BLaER1 treated with 17β-estradiol and CSF1 and Interleukin-3, amounts not matched to agents 10 nM and 100 nM (cell line): ENCODE data around the gene URB1.
A peak's percentile ranks its signal among the peaks of the same experiment; 100 is the strongest.
"Not testable (repeated sequence)": the region's sequence is repeated elsewhere in the genome, so short reads cannot be mapped to it uniquely, and the experiment has no call there.

Experiments used
- H3K27ac ChIP-seq, 11 experiments: shearing (Covaris generic); formaldehyde crosslinking; 2 replicates each; pipeline ENCODE4 v1.8.1; 2022
- H3K27me3 ChIP-seq, 11 experiments: shearing (Covaris generic); formaldehyde crosslinking; 2 replicates each; pipeline ENCODE4 v1.8.1; 2022
- H3K36me3 ChIP-seq, 11 experiments: shearing (Covaris generic); formaldehyde crosslinking; 2 replicates each; pipeline ENCODE4 v1.8.1; 2022
- H3K4me1 ChIP-seq, 10 experiments: shearing (Covaris generic); formaldehyde crosslinking; 2 replicates each; pipeline ENCODE4 v1.8.1; 2022
- H3K4me2 ChIP-seq, 11 experiments: shearing (Covaris generic); formaldehyde crosslinking; 2 replicates each; pipeline ENCODE4 v1.8.1; 2022
- H3K4me3 ChIP-seq, 10 experiments: shearing (Covaris generic); formaldehyde crosslinking; 2 replicates each; pipeline ENCODE4 v1.8.1; 2022
- H3K9ac ChIP-seq, 11 experiments: shearing (Covaris generic); formaldehyde crosslinking; 2 replicates each; pipeline ENCODE4 v1.8.1; 2022
- H3K9me3 ChIP-seq, 11 experiments: shearing (Covaris generic); formaldehyde crosslinking; replicated peaks in 1 of 11; 2 replicates each; pipeline ENCODE4 v1.8.1; 2022
- H4K20me1 ChIP-seq, 11 experiments: shearing (Covaris generic); formaldehyde crosslinking; 2 replicates each; pipeline ENCODE4 v1.8.1; 2022
- Cebpa-rat ChIP-seq, 11 experiments: shearing (Covaris generic); IDR thresholded peaks; 2 replicates each; pipeline ENCODE4 v1.8.1; 2022

URB1 gene

GRCh38 chr21:32382108-32382644, 10.6 kb downstream of the URB1 start:
- no peak overlapping the region; a peak in 1 of 22 replicates for H3K9ac ChIP-seq
- H3K4me3 ChIP-seq: no peak overlapping the region
- peaks cover 87 to 100% (median 97%) of the 10 kb centered on the region in 11 experiments for H3K36me3 ChIP-seq
- peaks cover 0 to 100% (median 90%) of the 10 kb centered on the region in 11 experiments; a peak in 18 of 22 replicates for H4K20me1 ChIP-seq
- H3K4me1 ChIP-seq: no peaks in the 10 kb centered on the region; a peak in 2 of 20 replicates
- H3K27ac ChIP-seq: no peak overlapping the region
- H3K9me3 ChIP-seq: no peaks in the 10 kb centered on the region
- no peak overlapping the region for H3K4me2 ChIP-seq
- H3K27me3 ChIP-seq: no peaks in the 10 kb centered on the region
- TF ChIP-seq Cebpa-rat (IDR thresholded peaks at IDR 0.05): no peak

- Histone ChIP-seq H3K4me2 (no peak overlapping the region), H3K27ac (no peak overlapping the region), H3K9ac (no peak overlapping the region), H4K20me1 (peaks cover 0 to 100% (median 87%) of the 10 kb centered on the region in 11 experiments; a peak in 18 of 22 replicates), H3K27me3 (no peaks in the 10 kb centered on the region), H3K9me3 (no peaks in the 10 kb centered on the region), H3K36me3 (peaks cover 87 to 100% (median 98%) of the 10 kb centered on the region in 11 experiments), H3K4me3 (no peak overlapping the region), H3K4me1 (peaks cover 0 to 2% (median 0%) of the 10 kb centered on the region in 10 experiments; a peak in 2 of 20 replicates)
- no peak for TF ChIP-seq Cebpa-rat (IDR thresholded peaks at IDR 0.05)
Observed at GRCh38 chr21:32381571-32381970, 11.2 kb downstream of the URB1 start.

DNA sequence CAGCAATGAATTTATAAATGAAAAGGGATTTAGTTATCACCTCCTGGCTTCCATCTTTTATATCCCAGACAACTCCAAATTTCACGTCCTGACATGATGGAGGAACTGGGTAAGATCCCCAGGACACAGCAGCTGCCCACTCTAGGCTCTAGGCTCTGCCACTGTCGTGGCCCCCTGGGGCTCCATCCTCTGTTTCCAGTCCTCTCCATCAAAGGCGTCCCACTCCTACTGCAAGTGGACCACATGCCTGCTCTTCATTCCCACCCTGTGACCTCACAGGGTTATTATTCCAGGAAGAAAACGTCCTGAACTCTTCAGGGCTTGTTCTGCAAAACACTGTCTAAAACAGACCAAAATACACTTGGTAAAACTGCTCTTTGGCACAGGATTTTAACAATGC, 11.9 kb downstream of the URB1 start:
- H3K27me3 ChIP-seq: no peaks in the 10 kb centered on the region
- TF ChIP-seq Cebpa-rat (IDR thresholded peaks at IDR 0.05): no peak
- H3K27ac ChIP-seq: no peak overlapping the region
- no peaks in the 10 kb centered on the region for H3K9me3 ChIP-seq
- no peak overlapping the region for H3K4me2 ChIP-seq
- peaks cover 0 to 100% (median 80%) of the 10 kb centered on the region in 11 experiments; a peak in 18 of 22 replicates for H4K20me1 ChIP-seq
- H3K4me3 ChIP-seq: no peak overlapping the region
- no peak overlapping the region for H3K9ac ChIP-seq
- peaks cover 89 to 100% (median 98%) of the 10 kb centered on the region in 11 experiments for H3K36me3 ChIP-seq
- peaks cover 0 to 8% (median 0%) of the 10 kb centered on the region in 10 experiments; a peak in 3 of 20 replicates for H3K4me1 ChIP-seq

GRCh38 chr21:32378956-32379355, 13.9 kb downstream of the URB1 start:
- Histone ChIP-seq H3K4me1 (peaks cover 0 to 28% (median 15%) of the 10 kb centered on the region in 10 experiments; a peak in 15 of 20 replicates), H3K4me3 (no peak overlapping the region), H3K27me3 (no peaks in the 10 kb centered on the region), H3K36me3 (peaks cover 92 to 100% (median 99%) of the 10 kb centered on the region in 11 experiments), H3K27ac (no peak overlapping the region), H3K4me2 (no peak overlapping the region), H3K9me3 (no peaks in the 10 kb centered on the region), H4K20me1 (peaks cover 0 to 99% (median 61%) of the 10 kb centered on the region in 11 experiments; a peak in 16 of 22 replicates), H3K9ac (no peak overlapping the region)
- no peak for TF ChIP-seq Cebpa-rat (IDR thresholded peaks at IDR 0.05)

DNA sequence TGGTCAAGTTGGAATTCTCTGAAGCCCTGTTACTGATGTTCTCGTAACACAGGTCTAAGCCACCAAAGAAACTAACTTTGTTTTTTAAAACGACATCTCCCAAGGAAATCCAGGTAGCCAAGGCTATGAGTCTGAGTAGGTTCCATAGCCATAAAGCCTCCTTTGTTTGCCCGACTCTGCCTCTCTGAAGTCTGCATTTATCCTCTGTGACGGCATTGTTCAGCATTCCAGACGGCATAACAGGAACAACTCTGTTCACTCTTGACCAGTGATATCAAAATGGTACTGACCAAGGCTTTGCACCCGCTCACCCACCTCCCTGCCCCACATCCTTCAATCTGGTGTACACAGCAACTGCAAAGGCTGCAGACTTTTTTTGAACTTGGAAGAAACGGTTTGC, 14.8 kb downstream of the URB1 start:
- Histone ChIP-seq H3K27ac (no peak overlapping the region), H3K4me3 (no peak overlapping the region), H3K9me3 (no peaks in the 10 kb centered on the region), H3K9ac (no peak overlapping the region), H3K36me3 (peaks cover 92 to 100% (median 99%) of the 10 kb centered on the region in 11 experiments), H3K4me1 (peaks cover 0 to 29% (median 15%) of the 10 kb centered on the region in 10 experiments; a peak in 15 of 20 replicates), H4K20me1 (peaks cover 0 to 93% (median 51%) of the 10 kb centered on the region in 11 experiments; a peak in 15 of 22 replicates), H3K4me2 (no peak overlapping the region), H3K27me3 (no peaks in the 10 kb centered on the region)
- TF ChIP-seq Cebpa-rat (IDR thresholded peaks at IDR 0.05): no peak

GRCh38 chr21:32377506-32377905, 15.3 kb downstream of the URB1 start:
- Histone ChIP-seq H3K9me3 (no peaks in the 10 kb centered on the region), H3K4me1 (peaks cover 0 to 29% (median 16%) of the 10 kb centered on the region in 10 experiments; a peak in 16 of 20 replicates), H3K4me3 (no peak overlapping the region), H3K27me3 (no peaks in the 10 kb centered on the region), H3K36me3 (peaks cover 89 to 100% (median 99%) of the 10 kb centered on the region in 11 experiments), H3K27ac (no peak overlapping the region), H3K4me2 (no peak overlapping the region), H3K9ac (no peak overlapping the region), H4K20me1 (peaks cover 0 to 88% (median 46%) of the 10 kb centered on the region in 11 experiments; a peak in 14 of 22 replicates)
- TF ChIP-seq Cebpa-rat (IDR thresholded peaks at IDR 0.05): no peak

DNA sequence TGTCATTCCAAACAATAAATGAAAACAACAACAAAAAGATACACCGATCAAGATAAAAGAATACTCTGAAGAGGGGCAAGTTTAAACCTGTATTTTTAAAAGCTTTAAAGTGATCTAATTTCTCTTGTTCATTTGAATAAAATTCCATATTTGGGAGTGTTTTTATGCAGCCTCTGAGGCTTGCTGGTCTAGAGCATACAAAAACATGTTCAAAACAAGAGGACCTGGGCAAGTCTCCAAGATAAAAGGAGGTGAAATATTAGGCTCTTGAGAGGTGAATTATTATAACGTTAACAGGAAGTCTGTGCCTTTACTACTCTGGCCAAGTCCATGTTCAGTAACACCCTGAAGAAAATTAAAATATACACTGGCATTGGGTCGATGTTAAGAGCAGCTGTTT, 20.1 kb downstream of the URB1 start:
- TF ChIP-seq Cebpa-rat (IDR thresholded peaks at IDR 0.05): no peak
- Histone ChIP-seq H3K36me3 (peaks cover 79 to 100% (median 98%) of the 10 kb centered on the region in 11 experiments), H3K9ac (no peak overlapping the region), H3K27ac (peak overlapping the region in 1 of 11 experiments; percentile 28; a peak in 2 of 22 replicates), H3K4me2 (no peak overlapping the region), H3K27me3 (no peaks in the 10 kb centered on the region), H3K4me3 (no peak overlapping the region), H3K4me1 (peaks cover 12 to 33% (median 22%) of the 10 kb centered on the region in 10 experiments), H3K9me3 (no peaks in the 10 kb centered on the region), H4K20me1 (peaks cover 0 to 63% (median 16%) of the 10 kb centered on the region in 11 experiments; a peak in 11 of 22 replicates)

- H3K27ac ChIP-seq: peak overlapping the region in 8 of 11 experiments; percentile 19 to 47 (median 31); a peak in 12 of 22 replicates
- peaks cover 12 to 33% (median 22%) of the 10 kb centered on the region in 10 experiments for H3K4me1 ChIP-seq
- H3K36me3 ChIP-seq: peaks cover 79 to 100% (median 98%) of the 10 kb centered on the region in 11 experiments
- no peak overlapping the region for H3K9ac ChIP-seq
- TF ChIP-seq Cebpa-rat (IDR thresholded peaks at IDR 0.05): no peak
- peaks cover 0 to 60% (median 9%) of the 10 kb centered on the region in 11 experiments; a peak in 9 of 22 replicates for H4K20me1 ChIP-seq
- no peaks in the 10 kb centered on the region for H3K27me3 ChIP-seq
- H3K4me2 ChIP-seq: peak overlapping the region in 7 of 11 experiments; percentile 15 to 55 (median 35); a peak in 9 of 22 replicates
- no peak overlapping the region for H3K4me3 ChIP-seq
- H3K9me3 ChIP-seq: no peaks in the 10 kb centered on the region
Observed at GRCh38 chr21:32371913-32372314, 20.9 kb downstream of the URB1 start.

GRCh38 chr21:32370998-32371766, 21.6 kb downstream of the URB1 start:
- Histone ChIP-seq H3K36me3 (peaks cover 81 to 100% (median 98%) of the 10 kb centered on the region in 11 experiments), H3K9me3 (no peaks in the 10 kb centered on the region), H3K4me1 (peaks cover 12 to 33% (median 21%) of the 10 kb centered on the region in 10 experiments), H3K27ac (peak overlapping the region in 5 of 11 experiments; percentile 22 to 47 (median 29); a peak in 7 of 22 replicates), H3K27me3 (no peaks in the 10 kb centered on the region), H3K4me3 (no peak overlapping the region), H3K4me2 (peak overlapping the region in 1 of 11 experiments; percentile 51; a peak in 3 of 22 replicates), H4K20me1 (peaks cover 0 to 60% (median 8%) of the 10 kb centered on the region in 11 experiments; a peak in 9 of 22 replicates), H3K9ac (no peak overlapping the region)
- TF ChIP-seq Cebpa-rat (IDR thresholded peaks at IDR 0.05): no peak

GRCh38 chr21:32368961-32369360, 23.9 kb downstream of the URB1 start:
- H3K4me3 ChIP-seq, H3K9ac ChIP-seq, H3K27me3 ChIP-seq, H3K27ac ChIP-seq, H3K9me3 ChIP-seq, H3K4me2 ChIP-seq: not testable (repeated sequence)
- H3K4me1 ChIP-seq: peaks cover 13 to 40% (median 25%) of the 10 kb centered on the region in 10 experiments
- peaks cover 70 to 100% (median 98%) of the 10 kb centered on the region in 11 experiments for H3K36me3 ChIP-seq
- peaks cover 0 to 62% (median 19%) of the 10 kb centered on the region in 11 experiments; a peak in 14 of 22 replicates for H4K20me1 ChIP-seq
